ENCODE data around the gene GTF2A2. TPM values are rescaled to one million over a fixed set of nuclear protein-coding genes. Genes with fewer than 3 reads are reported as not detected.
A peak's percentile ranks its signal among the peaks of the same experiment; 100 is the strongest.

GTF2A2 gene
- total RNA-seq, 4 donors from 2014 or later: 31.8 to 66.3 (median 38.6) TPM

DNA sequence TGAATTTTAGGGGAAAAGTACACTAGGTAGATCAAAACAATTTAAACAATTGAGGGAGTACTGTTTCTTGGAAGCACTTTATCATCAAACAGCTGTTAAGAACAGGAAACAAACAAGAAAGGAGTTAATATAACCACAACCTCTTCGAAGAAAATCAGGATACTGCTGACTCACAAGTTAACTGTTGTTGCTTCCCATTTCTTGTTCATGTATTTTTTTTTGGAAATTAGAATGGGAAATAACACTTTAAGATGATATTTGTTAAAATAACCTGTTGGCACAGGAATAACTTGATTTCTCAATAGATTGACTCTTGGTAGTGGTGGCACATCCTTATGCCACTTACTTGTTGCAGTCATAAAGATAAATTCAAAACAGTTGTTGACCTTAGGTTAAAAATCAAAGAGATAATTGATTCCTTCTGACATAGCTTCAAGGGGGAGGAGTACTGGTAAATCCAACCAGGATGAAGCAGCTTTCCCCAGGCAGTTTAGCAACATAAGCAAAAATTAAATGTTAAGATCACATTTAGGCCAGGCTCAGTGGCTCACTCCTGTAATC is 28.5 kb upstream of the GTF2A2 start:
- WGBS, 2 donors (ENCODE audit: low coverage in 1 of 2): 0 to 5% methylated on average over 1 of the region's 1 CpG
- Histone ChIP-seq H3K4me1 (peaks cover 5 to 58% (median 8%) of the 10 kb centered on the region in 3 donors), H3K27me3 (no peaks in the 10 kb centered on the region), H3K9me3 (no peaks in the 10 kb centered on the region), H3K27ac (peak overlapping the region in 2 of 4 donors; percentile 28 to 44), H3K36me3 (peaks cover 3 to 31% of the 10 kb centered on the region in 2 donors), H3K4me3 (no peak overlapping the region)
- ATAC-seq: no peak
- TF ChIP-seq EP300 (IDR thresholded peaks at IDR 0.05): no peak
- TF ChIP-seq POLR2A (IDR thresholded peaks at IDR 0.05): no peak
- TF ChIP-seq, protein P1, sequence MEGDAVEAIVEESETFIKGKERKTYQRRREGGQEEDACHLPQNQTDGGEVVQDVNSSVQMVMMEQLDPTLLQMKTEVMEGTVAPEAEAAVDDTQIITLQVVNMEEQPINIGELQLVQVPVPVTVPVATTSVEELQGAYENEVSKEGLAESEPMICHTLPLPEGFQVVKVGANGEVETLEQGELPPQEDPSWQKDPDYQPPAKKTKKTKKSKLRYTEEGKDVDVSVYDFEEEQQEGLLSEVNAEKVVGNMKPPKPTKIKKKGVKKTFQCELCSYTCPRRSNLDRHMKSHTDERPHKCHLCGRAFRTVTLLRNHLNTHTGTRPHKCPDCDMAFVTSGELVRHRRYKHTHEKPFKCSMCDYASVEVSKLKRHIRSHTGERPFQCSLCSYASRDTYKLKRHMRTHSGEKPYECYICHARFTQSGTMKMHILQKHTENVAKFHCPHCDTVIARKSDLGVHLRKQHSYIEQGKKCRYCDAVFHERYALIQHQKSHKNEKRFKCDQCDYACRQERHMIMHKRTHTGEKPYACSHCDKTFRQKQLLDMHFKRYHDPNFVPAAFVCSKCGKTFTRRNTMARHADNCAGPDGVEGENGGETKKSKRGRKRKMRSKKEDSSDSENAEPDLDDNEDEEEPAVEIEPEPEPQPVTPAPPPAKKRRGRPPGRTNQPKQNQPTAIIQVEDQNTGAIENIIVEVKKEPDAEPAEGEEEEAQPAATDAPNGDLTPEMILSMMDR (IDR thresholded peaks at IDR 0.05): no peak
- TF ChIP-seq POLR2AphosphoS5 (IDR thresholded peaks at IDR 0.05): no peak

DNA sequence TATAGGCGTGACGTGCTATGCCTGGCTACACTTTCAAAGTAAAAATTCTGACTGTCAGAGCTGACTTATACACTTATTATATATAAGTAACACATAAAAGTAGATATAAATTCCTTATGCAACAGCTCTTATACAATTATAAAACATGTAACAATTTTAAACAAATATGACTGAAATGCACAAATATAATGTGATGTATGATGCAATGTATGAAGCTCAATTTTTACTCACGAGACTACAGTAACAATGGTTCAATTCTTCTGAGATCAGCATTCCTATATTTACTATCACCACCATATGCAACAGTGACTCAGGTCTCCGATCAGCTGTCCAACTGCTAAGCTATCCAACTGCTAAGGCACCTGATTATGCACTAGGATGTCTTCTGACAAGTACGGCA is 23.6 kb upstream of the GTF2A2 start:
- no peaks in the 10 kb centered on the region for H3K27me3 ChIP-seq
- no peak for TF ChIP-seq EP300 (IDR thresholded peaks at IDR 0.05)
- TF ChIP-seq, protein P1 (IDR thresholded peaks at IDR 0.05): no peak
- TF ChIP-seq POLR2AphosphoS5 (IDR thresholded peaks at IDR 0.05): no peak
- no peak for TF ChIP-seq POLR2A (IDR thresholded peaks at IDR 0.05)
- no peak overlapping the region for H3K4me3 ChIP-seq
- 73 to 96% methylated on average over 3 to 4 of the region's 5 CpGs for WGBS, 2 donors (ENCODE audit: low coverage in 1 of 2)
- H3K36me3 ChIP-seq: peaks cover 3 to 70% of the 10 kb centered on the region in 2 donors
- no peak for ATAC-seq
- no peaks in the 10 kb centered on the region for H3K9me3 ChIP-seq
- no peak overlapping the region for H3K27ac ChIP-seq
- peaks cover 0 to 24% (median 0%) of the 10 kb centered on the region in 3 donors for H3K4me1 ChIP-seq

DNA sequence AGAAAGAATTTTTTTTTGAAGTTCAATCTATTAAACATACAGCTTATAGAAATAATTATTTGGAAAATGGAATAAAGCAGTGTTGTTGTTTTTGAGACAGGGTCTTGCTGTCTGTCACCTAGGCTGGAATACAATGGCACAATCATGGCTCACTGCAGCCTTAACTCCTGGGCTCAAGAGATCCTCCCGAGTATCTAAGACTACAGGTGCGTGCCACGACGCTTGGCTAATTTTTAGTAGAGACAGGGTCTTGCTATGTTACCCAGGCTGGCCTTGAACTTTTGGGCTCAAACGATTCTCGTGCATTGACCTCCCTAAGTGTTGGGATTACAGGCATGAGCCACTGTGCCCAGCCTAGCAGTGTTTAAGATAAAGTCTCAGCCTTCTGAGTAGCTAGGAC is 23.0 kb upstream of the GTF2A2 start:
- ATAC-seq: no peak
- peaks cover 3 to 75% of the 10 kb centered on the region in 2 donors for H3K36me3 ChIP-seq

DNA sequence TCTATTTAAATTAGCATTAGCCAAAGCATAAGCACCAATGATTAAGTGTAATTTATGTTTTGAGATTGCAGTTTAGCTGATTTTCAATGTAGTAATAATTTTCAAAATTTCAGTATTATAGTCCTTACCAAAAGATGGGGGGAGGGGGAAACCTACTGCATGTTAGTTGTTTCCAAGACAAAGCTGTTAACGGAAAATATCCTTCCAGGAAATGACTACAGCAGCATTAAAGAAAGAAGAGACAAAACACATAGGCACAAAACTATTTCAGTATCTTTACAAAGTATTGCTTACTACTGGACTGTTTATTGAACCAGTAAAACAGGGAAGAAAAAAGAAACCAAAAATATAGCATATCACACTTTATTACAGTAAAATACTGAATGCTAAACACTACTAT is 21.3 kb upstream of the GTF2A2 start:
- ATAC-seq: no peak
- Histone ChIP-seq H3K27me3 (no peaks in the 10 kb centered on the region), H3K4me1 (peaks cover 0 to 3% (median 0%) of the 10 kb centered on the region in 3 donors), H3K9me3 (no peaks in the 10 kb centered on the region), H3K4me3 (no peak overlapping the region), H3K27ac (no peak overlapping the region), H3K36me3 (peaks cover 3 to 92% of the 10 kb centered on the region in 2 donors)
- TF ChIP-seq POLR2AphosphoS5 (IDR thresholded peaks at IDR 0.05) (no peak), POLR2A (IDR thresholded peaks at IDR 0.05) (no peak), EP300 (IDR thresholded peaks at IDR 0.05) (no peak)
- TF ChIP-seq, protein P1 (IDR thresholded peaks at IDR 0.05): no peak
- 44 to 82% methylated on average over 1 of the region's 1 CpG for WGBS, 2 donors (ENCODE audit: low coverage in 1 of 2)

More for the DNA sequence above, 23.0 kb upstream of the GTF2A2 start:
- Histone ChIP-seq H3K4me1 (peaks cover 0 to 18% (median 0%) of the 10 kb centered on the region in 3 donors), H3K9me3 (no peaks in the 10 kb centered on the region), H3K27me3 (no peaks in the 10 kb centered on the region), H3K27ac (no peak overlapping the region), H3K4me3 (no peak overlapping the region)
- WGBS, 2 donors (ENCODE audit: low coverage in 1 of 2): 94 to 100% methylated on average over 1 to 4 of the region's 6 CpGs
- TF ChIP-seq, protein P1 (IDR thresholded peaks at IDR 0.05): no peak
- TF ChIP-seq POLR2AphosphoS5 (IDR thresholded peaks at IDR 0.05) (no peak), POLR2A (IDR thresholded peaks at IDR 0.05) (no peak), EP300 (IDR thresholded peaks at IDR 0.05) (no peak)

DNA sequence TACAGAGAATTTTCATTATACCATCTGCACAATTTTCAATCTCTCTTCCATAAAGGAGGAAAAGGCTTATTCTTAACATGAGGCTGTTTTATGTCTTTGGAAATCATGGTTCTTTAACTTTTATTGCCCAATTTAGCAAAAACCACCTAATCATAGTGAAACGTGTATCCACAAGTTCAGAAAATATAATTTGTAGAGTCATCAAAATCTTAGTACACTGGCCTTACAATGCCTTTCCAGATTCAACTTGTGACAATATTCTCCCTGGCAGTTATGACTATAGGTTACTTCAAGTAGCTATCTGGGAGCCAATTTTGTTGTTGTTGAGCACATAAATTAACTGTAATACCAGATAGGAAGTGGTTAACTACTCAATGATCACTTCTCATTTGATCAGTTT is 20.9 kb upstream of the GTF2A2 start:
- no peak for ATAC-seq
- H3K4me1 ChIP-seq: no peaks in the 10 kb centered on the region
- peaks cover 3 to 93% of the 10 kb centered on the region in 2 donors for H3K36me3 ChIP-seq
- TF ChIP-seq EP300 (IDR thresholded peaks at IDR 0.05): no peak
- no peak for TF ChIP-seq POLR2AphosphoS5 (IDR thresholded peaks at IDR 0.05)
- TF ChIP-seq, protein P1 (IDR thresholded peaks at IDR 0.05): no peak
- TF ChIP-seq POLR2A (IDR thresholded peaks at IDR 0.05): no peak
- WGBS, 2 donors (ENCODE audit: low coverage in 1 of 2): 55 to 71% methylated on average over 1 of the region's 1 CpG
- no peak overlapping the region for H3K27ac ChIP-seq
- H3K9me3 ChIP-seq: no peaks in the 10 kb centered on the region
- no peaks in the 10 kb centered on the region for H3K27me3 ChIP-seq
- H3K4me3 ChIP-seq: no peak overlapping the region
